Measurements from ENCODE around the gene GALT. TPM values are rescaled to one million over a fixed set of nuclear protein-coding genes. Genes with fewer than 3 reads are reported as not detected.

GALT gene
- total and polyA plus RNA-seq, 2 of the 13 experiments (the other 11 are each of a cell fraction or from before 2014, with no cell fraction given), result 40.4 to 46.3 TPM

GRCh38 chr9:34620061-34620994 is 26.1 kb upstream of the GALT start, which contains the start of gene DCTN3 (continued):
- TF ChIP-seq ATF2 (CRISPR knock-in tag; IDR thresholded peaks at IDR 0.05) (peak; percentile 66; the same call in 1 of the 2 replicates), NR3C1 (CRISPR knock-in tag; IDR thresholded peaks at IDR 0.05) (no peak), HBP1 (CRISPR knock-in tag; IDR thresholded peaks at IDR 0.05; ENCODE audit: low read depth) (no peak), NAIF1 (CRISPR knock-in tag; IDR thresholded peaks at IDR 0.05; ENCODE audit: borderline replicate concordance) (no peak), ZNF224 (CRISPR knock-in tag; IDR thresholded peaks at IDR 0.05) (no peak), RNF2 (conservative IDR thresholded peaks at IDR 0.05; ENCODE audit: low read depth) (no peak), NFRKB (IDR thresholded peaks at IDR 0.05) (no peak), ZNF546 (CRISPR knock-in tag; conservative IDR thresholded peaks at IDR 0.05) (0 out of 2 replicates have a peak, but pooled peaks have one; percentile 55), MAF1 (CRISPR knock-in tag; IDR thresholded peaks at IDR 0.05; ENCODE audit: borderline replicate concordance) (no peak), HHEX (CRISPR knock-in tag; IDR thresholded peaks at IDR 0.05) (0 out of 2 replicates have a peak, but pooled peaks have one; percentile 51), CTCF (CRISPR knock-in tag; IDR thresholded peaks at IDR 0.05) (no peak), DNMT3B (CRISPR knock-in tag; conservative IDR thresholded peaks at IDR 0.05) (no peak), TEF (CRISPR knock-in tag; IDR thresholded peaks at IDR 0.05) (no peak), FOXP4 (CRISPR knock-in tag; IDR thresholded peaks at IDR 0.05) (no peak), ZNF362 (CRISPR knock-in tag; IDR thresholded peaks at IDR 0.05; ENCODE audit: borderline replicate concordance) (no peak), E2F1 (CRISPR knock-in tag; IDR thresholded peaks at IDR 0.05) (no peak), FOXC1 (CRISPR knock-in tag; IDR thresholded peaks at IDR 0.05; ENCODE audit: borderline replicate concordance) (no peak), MEIS1 (CRISPR knock-in tag; IDR thresholded peaks at IDR 0.05; ENCODE audit: borderline replicate concordance) (peak; percentile 65; the same call in 1 of the 2 replicates), ONECUT2 (CRISPR knock-in tag; IDR thresholded peaks at IDR 0.05) (no peak)

Measured in HepG2 (cell line).